SHP77 (cell line): ENCODE results near the gene PRSS58.

Source experiments
- DNase-seq, 2 experiments: peaks; one replicate each; lab custom pipeline; 2025; lab: John Stamatoyannopoulos, UW

PRSS58 gene

DNA sequence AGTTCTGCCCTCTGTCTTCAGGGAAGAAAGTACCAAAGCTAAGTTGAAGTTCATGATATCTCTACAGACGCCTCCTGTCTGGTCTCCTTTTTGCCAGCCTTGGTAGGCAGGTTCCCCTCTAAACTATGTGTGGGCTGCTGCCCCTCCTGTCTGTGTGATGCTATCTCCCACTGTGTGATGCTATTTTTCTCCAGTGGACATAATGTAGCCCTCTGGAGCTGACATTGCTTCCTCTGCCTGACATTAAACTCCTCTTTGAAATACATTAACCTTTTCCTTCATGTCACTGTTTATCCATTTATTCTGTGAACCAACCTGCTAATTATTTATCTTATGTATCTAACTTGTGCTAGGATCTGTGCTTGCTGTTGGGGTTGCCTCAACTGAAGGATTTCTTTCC is at the start of gene PRSS58:
Gene PRSS58, minus strand, starts transcription at position 101 of the 400 bp plus-strand sequence. CDS start 351 bp downstream, outside the sequence.
- no peak for DNase-seq

DNA sequence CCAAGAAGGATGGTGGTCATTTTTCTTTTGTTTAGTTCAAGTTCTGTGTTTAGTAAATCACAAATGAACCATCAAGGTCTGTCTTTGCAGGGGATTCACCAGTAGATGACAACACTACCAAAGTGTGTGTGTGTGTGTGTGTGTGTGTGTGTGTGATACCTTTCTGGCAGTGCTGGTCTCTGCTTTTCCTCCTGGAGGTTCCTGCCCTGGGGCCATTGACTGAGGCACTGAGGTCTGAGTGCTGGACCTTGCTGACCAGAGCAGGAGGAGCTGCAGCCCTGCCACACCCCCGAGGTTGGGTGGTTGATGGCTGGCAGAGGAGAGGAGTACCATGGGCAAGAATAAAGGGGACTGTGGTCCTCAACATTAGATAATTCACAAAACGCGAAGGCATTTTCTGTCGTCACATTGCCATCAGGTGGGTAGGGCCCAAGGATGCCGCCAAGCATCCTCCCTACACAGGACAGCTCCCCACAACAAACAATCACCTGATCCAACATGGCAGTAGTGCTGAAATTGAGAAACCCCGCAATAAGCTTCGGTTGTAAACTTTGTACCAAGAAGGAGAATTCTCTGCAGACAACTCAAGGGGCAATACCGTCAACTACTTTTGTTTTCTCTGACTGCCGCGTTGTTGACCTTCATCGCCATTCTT is 49.5 kb upstream of the PRSS58 start:
- DNase-seq: no peak

DNA sequence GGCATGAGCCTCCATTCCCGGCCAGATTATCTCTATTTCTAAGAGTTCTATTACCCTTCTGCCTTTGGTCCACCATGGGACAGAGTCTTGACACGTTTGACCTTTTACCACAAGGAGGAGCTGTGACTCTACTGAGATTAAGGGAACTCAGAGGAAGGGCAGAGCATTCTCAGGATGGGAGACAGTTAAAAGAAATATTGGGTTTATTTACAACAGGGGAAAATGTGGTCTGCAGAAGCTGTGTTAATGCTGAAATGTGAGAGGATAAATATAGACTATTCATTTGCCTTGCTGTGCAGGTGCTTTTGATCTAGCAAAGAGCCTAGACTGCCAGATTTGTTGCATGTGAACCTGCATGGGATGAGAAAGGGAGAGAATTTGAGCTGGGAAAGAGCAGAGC is 45.8 kb upstream of the PRSS58 start:
- no peak for DNase-seq

- no peak for DNase-seq
Observed at GRCh38 chr7:142301923-142302550, 44.2 kb upstream of the PRSS58 start.

GRCh38 chr7:142301299-142301698 is 43.4 kb upstream of the PRSS58 start:
- no peak for DNase-seq

DNA sequence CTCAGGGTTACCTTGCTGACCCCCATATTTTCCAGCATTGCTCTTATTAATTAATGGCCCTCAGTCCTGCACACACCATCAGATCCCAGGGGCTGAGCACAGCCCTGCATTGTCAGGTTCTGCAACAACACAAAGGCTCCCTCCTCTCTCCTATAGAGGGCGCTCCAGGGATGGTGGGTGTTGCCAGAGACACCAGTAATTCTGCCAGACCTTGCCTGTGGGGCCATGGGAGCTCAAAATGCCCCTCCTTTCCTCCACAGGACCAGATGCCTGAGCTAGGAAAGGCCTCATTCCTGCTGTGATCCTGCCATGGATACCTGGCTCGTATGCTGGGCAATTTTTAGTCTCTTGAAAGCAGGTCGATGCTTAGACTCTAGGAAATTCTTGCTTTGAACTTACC is 42.8 kb upstream of the PRSS58 start:
- DNase-seq: no peak

- no peak for DNase-seq
Observed at GRCh38 chr7:142299237-142299781, 41.5 kb upstream of the PRSS58 start.

DNA sequence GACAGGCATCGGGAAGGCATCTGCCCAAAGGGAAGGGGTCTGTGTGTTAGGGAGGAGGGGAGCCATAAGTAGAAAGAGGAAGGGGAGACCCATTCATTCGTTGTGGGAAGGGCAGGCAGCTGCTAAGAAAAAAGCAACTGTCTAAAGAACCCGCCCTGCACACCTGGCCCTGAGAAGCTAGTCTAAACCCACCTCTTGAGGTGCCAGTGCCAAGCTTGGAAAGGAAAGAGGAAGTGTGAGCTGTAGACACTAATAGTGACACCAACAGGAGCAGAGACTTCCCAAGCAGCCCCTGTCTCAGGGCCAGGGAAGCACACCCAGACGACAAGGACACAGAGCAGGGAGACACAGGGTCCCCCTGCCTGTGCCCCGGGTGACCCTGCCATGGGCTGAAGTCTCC is 40.8 kb upstream of the PRSS58 start:
- DNase-seq: no peak

- peak in 1 of 2 experiments; percentile 12 for DNase-seq
Observed at GRCh38 chr7:142298009-142298408, 40.2 kb upstream of the PRSS58 start.

DNA sequence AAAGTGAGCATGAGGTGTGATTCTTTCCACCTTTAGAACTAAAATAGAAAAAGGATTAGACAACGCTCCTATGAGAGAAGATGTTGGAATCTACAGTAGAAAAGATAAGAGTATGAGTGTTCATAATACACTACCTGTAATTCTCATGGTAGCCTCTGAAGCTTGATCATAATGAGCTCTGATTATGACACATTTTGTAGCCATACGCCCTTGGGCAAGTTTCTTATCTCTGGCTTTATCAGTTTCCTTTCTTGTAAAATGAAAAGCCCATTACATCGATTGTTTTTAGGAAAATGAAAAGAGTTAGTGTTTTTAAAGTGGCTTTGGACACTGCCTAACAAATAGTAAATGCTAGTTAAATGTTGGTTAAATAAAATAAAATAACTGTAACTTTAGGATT is 22.4 kb upstream of the PRSS58 start:
- no peak for DNase-seq

GRCh38 chr7:142279601-142280000 is 21.7 kb upstream of the PRSS58 start:
- no peak for DNase-seq

- DNase-seq: no peak
Observed at GRCh38 chr7:142275028-142275427, 17.2 kb upstream of the PRSS58 start.

DNA sequence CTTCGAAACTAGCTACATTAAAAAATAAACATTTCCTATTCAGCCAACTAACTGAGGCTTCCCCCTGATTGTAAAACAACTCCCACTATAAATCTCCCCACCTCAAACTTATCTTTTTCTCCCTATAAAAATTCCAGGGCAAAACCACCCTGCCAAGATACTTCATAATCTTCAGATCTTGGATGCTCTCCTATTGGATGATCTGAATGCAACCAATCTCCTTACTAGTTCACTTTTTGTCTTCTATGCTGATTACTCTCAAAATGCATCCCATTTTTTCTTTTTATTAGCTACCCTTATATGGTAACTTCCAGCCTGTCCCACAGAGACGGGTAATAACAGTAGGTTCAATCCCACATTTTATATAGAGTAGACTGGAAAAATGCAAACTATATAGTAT is 15.0 kb upstream of the PRSS58 start:
- DNase-seq: no peak

GRCh38 chr7:142263598-142264380 is 5.9 kb upstream of the PRSS58 start:
- no peak for DNase-seq

DNA sequence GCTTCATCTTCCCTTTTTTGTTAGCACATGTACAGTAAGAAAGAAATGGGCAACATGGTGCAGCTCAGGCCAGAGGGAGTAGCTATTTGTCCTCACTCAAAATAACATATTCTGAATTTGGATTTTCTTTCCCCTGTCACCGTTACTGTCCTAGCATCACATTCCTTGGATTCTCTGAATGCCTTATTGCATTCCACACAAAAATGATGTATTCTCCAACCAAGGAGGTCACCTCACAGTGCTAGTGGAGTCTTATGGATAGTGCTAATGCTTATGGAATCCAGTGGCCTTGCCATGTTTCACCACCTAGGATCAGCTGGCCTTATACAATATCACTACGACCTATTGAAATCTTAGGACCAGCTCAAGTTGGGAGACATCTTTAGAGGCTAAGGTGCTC is 7.2 kb downstream of the PRSS58 start:
- no peak for DNase-seq

GRCh38 chr7:142249918-142250317 is 7.9 kb downstream of the PRSS58 start:
- DNase-seq: no peak

DNA sequence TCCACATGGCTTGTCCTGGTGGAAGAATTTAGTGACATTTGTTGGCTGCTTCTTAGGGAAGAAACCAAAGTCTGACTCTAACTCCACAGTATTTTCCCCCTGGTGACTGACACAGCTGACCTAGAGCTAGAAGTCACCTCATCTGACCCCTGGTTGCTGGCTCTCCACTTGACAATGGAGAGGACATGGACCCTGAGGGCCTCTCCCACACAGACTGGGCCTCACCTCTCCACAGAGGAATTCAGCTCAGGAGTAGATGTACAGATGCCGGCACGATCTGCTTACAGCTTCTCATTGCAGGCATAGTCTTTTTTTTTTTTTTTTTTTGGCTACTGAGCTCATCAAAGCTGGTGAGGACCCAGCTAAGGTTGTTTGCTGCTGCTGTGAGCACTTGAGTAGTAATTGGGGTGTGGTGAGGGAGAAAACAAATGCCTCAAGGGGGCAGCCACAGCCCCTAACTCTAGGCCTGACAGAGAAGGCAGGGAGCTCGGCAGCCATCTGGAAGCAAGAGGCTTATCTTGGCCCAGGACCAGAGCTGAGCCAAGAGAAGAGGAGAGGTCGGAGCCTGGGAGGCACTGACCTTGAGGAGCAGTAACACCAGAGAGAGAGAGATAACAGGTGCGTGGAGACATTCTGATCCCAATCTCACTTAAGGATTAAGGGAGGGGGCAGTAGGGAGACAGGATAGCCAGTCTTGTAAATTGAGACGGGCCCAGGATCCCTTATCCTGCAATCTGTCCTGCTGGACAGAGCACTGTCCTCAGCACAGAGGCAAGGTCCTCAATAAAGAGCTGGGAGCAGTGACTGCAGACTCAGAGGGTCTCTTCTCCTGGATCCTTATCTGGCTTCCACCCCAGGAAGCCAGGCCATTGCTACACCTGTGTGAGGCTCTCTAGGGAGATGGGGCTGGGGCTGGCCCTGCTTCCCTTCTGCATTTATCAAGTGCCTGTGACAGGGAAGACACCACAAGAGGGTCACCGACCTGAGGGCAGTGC is 9.4 kb downstream of the PRSS58 start:
- DNase-seq: no peak

DNA sequence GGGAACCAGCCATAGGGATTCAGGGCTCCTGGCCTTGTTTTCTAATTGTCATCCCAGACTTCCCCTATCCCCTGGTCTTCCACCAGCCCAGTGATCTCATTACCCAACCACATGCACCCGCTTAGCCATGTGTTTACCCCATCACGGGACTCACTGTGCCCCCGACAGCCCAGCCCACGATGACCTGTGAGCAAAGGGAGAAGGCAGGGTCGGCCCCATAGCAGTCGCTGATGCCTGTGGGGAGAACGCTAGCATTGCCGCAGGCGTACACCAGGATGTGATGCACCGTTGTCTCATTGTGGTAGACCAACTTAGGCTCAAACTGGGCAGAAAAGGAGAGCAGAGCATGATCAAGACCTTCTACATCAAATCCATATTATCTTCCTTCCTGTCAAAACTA is 14.0 kb downstream of the PRSS58 start:
- DNase-seq: no peak

DNA sequence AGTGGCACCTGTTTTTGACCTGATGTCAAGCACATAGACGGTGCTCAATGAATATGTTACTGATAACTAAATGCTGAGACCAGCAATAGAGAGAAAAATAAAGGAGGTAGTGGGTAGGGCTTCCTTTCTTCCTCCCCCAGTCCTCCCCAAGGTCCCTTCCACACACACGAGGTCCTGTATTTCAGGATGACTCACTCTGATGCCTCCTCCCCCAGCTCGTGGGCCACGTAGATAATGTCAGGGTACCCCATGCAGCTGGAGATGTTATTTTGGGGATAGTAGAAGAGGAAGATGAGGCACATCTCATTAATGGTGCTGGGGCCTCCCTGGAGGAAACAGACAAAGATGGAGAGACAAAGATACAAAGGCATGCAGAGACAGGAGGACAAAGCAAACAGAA is 17.3 kb downstream of the PRSS58 start:
- no peak for DNase-seq

DNA sequence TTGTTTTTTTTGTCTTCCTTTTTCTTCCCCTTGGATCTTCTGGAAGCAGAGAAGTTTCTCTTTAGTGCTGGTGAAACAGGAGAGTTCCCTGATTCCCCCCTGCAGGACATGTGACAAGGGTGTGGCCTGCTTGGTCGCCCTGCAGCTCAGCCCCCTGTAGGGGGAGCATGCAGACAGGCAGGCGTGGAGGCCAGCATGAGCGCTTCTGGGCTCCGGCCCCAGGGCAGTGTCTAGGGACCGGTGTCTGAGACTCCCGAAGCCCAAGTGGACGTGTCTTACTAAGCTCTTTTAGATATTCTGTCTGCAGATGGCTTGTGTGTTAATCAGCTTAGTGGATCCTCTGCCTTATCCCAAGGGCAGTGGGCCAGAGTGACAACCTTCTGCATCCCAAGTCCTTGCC is 26.1 kb downstream of the PRSS58 start:
- peak; percentile 7 to 28 for DNase-seq

GRCh38 chr7:142228537-142229104 is 29.2 kb downstream of the PRSS58 start:
- DNase-seq: no peak
